Epithelial cell of esophagus (primary cell): ENCODE data around the gene MEN1.

ENCODE experiments used
- DNase-seq: peaks from one replicate; pipeline ENCODE4 v3.0.0; 2010; ENCODE audit warnings: low read depth
- H3K4me3 ChIP-seq: 2 replicates; pipeline ENCODE4 v1.5.1; 2011; ENCODE audit warnings: mild to moderate bottlenecking, low read length, control low read depth
- CTCF ChIP-seq: IDR thresholded peaks from 2 replicates; pipeline ENCODE4 v1.5.1; 2011; ENCODE audit warnings: low read depth, mild to moderate bottlenecking, low read length, control low read depth, inconsistent platforms; ENCODE audit not compliant: insufficient read depth; ENCODE audit errors: missing control alignments

Gene MEN1

GRCh38 chr11:64835616-64836447, 25.5 kb upstream of the MEN1 start:
- no peak for TF ChIP-seq CTCF
- no peak for DNase-seq
- no peak overlapping the region for H3K4me3 ChIP-seq

DNA sequence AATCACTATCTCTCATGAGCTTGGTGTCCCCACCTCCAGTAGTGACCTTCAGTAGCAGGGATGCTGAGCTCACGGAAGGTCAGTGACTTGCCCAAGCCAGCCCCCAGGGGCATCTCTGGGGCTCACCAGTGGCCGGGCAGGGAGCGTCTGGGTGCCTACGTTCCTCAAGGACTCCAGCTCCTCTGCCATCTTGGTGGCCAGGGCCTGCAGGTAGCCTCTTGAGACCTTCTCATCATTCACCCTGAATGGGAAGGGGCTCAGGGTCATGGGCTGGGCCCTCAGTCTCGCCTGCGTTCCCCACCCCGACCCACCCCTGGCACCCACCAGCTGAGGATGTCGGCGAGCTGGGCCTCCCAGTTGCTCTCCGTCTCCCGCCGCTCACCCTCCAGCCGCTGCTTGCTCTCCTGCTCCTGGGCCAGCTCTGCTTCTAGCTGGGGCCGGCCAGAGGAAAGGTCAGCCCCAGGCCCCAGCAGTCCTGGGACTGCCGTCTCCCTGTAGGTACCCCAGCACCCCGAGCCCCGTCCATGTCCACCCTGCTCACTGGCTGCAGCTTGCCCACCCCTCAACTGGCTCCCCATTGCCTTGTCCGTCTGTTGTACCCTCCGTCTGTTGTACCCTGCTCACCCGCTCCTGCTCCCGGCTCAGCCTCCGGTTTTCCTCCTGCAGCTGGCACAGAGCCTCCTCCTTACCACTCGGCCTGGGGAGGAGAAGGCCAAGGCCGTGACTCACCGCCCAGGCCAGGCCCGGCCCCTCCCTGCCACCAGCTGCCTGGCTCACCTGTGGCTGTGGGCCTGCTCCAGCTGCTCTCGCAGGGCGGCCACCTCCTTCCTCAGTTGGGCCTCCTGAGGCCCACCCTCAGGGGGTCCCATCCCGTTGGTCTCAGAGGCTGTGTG, 24.6 kb upstream of the MEN1 start:
- no peak for TF ChIP-seq CTCF
- H3K4me3 ChIP-seq: no peak overlapping the region
- DNase-seq: peak; percentile 90

DNA sequence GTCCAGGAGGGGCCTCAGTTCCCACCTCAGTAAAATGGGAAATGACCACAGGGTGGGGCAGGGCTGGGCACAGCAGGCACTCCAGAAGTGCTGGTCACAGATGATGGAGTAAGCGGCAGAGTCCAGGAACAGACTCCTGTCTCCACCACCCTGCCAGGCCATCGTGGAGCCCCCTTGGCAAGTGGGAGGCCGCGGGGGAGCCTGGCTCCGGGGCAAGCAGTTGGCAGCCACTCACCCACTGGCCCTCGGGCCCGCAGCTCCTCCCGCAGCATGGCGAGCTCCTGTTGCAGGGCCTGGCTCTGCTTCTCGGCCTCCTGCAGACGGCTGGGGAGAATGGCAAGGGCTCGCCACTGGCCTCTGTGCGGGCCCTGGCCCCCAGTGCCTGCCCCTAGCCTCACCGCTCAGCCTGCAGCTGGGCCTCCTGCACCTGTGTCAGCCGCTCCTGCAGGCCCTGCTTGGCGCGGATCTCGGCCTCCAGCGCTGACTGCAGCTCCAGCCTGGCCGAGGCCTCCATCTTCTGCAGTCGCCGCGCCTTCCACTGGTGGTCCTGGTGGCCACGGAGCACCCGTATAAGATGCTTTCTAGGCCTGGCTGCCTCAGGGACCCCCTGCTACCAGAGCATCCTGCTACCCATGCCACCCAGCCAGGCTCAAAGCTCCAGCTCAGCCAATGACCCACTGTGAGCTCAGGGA, 23.8 kb upstream of the MEN1 start:
- no peak for TF ChIP-seq CTCF
- H3K4me3 ChIP-seq: no peak overlapping the region
- no peak for DNase-seq

DNA sequence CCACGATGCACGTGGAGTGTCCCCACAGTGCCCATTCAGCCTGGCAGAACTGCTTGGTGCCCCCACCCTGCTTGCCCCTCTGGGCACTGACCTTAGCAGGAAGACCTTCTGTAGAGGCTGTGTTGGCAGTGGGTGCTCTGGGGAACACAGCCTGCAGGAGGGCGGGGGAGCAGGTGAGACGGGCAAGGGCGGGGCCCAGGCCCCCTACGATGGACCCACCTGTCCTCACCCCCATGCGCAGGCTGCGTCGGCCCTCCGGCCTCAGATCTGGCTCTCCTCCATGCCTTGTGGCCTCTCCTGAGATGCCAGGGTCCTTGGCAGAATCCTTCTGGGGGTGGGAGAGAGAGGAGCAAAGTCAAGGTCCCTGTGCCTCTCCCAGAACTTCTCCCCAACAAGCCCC, 23.2 kb upstream of the MEN1 start:
- H3K4me3 ChIP-seq: no peak overlapping the region
- no peak for DNase-seq
- no peak for TF ChIP-seq CTCF

DNA sequence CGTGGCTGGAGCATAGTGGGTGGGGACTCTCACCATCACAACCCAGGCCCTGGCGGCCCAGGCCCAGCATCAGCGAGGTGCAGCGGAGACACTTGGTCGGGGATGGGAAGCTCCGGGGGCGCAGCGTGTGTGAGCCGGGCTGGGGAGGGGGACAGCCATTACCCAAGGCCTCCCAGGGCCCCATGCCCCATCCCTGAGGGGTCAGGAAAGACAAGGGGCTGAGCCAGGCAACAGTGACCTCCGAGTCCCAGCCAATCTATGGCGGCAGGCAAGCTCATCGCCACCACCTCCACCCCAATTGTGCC, 22.8 kb upstream of the MEN1 start:
- no peak for TF ChIP-seq CTCF
- no peak for DNase-seq
- H3K4me3 ChIP-seq: no peak overlapping the region

- no peak overlapping the region for H3K4me3 ChIP-seq
- TF ChIP-seq CTCF: no peak
- DNase-seq: no peak
These were observed 22.3 kb upstream of the MEN1 start for GRCh38 chr11:64832467-64833197.
